Uterus (tissue), 2 donors: ENCODE results near the gene DMAC1.

Source experiments
- POLR2A ChIP-seq, 2 donors: fragments of 450-650 bp; IDR thresholded peaks; one replicate each; pipeline ENCODE4 v1.6.1; 2016; ENCODE audit warnings: antibody characterized with exemption in 2 of 2, mild to moderate bottlenecking in 1 of 2, moderate library complexity in 1 of 2
- TF ChIP-seq, protein P1 (sequence below), 4 experiments: fragments of 200-600 bp in 2 of 4; fragments of 450-650 bp in 2 of 4; sonication (generic) in 2 of 4; IDR thresholded peaks; one replicate each; pipeline ENCODE4 v1.5.1; 2016 to 2019; ENCODE audit warnings: antibody characterized with exemption in 4 of 4, mild to moderate bottlenecking in 2 of 4, moderate library complexity in 1 of 4

DNA sequence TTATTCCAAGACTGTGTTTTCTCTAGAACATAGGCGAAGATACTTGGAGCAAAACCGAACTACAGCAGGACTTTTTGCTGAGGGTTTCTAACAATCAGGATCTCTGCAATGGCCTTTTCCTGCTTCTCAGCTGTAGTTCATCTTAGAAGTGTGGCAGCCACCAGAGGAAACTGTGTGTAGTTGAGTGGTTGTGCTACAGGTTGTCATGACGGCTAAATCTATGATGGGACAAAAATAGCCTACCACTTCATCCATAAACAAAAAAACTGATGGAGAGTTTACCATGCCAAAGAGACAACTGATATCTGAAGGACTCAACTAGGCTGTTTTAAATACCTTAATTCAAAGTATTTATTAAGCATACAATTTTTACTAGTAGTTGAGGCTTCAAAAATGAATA lies 28.2 kb upstream of the DMAC1 start:
- TF ChIP-seq POLR2A (IDR thresholded peaks at IDR 0.05), result no peak
- TF ChIP-seq, protein P1, sequence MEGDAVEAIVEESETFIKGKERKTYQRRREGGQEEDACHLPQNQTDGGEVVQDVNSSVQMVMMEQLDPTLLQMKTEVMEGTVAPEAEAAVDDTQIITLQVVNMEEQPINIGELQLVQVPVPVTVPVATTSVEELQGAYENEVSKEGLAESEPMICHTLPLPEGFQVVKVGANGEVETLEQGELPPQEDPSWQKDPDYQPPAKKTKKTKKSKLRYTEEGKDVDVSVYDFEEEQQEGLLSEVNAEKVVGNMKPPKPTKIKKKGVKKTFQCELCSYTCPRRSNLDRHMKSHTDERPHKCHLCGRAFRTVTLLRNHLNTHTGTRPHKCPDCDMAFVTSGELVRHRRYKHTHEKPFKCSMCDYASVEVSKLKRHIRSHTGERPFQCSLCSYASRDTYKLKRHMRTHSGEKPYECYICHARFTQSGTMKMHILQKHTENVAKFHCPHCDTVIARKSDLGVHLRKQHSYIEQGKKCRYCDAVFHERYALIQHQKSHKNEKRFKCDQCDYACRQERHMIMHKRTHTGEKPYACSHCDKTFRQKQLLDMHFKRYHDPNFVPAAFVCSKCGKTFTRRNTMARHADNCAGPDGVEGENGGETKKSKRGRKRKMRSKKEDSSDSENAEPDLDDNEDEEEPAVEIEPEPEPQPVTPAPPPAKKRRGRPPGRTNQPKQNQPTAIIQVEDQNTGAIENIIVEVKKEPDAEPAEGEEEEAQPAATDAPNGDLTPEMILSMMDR (IDR thresholded peaks at IDR 0.05), result no peak
